ENCODE results near the gene PYHIN1. TPM values are rescaled to one million over a fixed set of nuclear protein-coding genes. Genes with fewer than 3 reads are reported as not detected.
A peak's percentile ranks its signal among the peaks of the same experiment; 100 is the strongest.

PYHIN1 gene
- total RNA-seq, 3 donors from 2014 or later, result 2.5 to 2.9 (median 2.6) TPM

DNA sequence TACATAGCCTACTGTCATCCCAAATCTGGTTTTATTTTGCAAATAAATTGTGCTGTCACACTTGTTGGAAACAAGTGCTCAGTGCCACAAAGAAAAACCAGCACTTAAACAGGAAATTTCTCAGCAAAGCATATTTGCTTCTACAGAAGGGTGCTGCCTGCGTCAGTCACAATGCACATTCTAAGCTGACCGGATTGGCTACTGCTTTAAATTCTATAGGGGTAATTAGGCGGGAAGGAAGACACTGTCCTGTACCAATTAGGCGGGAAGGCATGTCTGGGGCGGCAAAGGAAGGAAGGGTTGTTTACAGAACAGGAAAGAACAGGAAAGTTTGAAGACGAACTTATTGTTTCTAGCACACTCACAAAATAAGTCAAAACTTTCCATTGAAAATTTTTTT is 81.1 kb downstream of the PYHIN1 start:
- intact Hi-C loops (cut with DNase I; ENCODE audit: low total_unique reads), result no loop called here
- peak overlapping the region; percentile 42 to 85 for H3K27ac ChIP-seq
- no peak for DNase-seq (ENCODE audit: low spot score in 2 of 2)
- no peaks in the 10 kb centered on the region for H3K4me1 ChIP-seq
- TF ChIP-seq, protein P1, sequence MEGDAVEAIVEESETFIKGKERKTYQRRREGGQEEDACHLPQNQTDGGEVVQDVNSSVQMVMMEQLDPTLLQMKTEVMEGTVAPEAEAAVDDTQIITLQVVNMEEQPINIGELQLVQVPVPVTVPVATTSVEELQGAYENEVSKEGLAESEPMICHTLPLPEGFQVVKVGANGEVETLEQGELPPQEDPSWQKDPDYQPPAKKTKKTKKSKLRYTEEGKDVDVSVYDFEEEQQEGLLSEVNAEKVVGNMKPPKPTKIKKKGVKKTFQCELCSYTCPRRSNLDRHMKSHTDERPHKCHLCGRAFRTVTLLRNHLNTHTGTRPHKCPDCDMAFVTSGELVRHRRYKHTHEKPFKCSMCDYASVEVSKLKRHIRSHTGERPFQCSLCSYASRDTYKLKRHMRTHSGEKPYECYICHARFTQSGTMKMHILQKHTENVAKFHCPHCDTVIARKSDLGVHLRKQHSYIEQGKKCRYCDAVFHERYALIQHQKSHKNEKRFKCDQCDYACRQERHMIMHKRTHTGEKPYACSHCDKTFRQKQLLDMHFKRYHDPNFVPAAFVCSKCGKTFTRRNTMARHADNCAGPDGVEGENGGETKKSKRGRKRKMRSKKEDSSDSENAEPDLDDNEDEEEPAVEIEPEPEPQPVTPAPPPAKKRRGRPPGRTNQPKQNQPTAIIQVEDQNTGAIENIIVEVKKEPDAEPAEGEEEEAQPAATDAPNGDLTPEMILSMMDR (IDR thresholded peaks at IDR 0.05), result no peak
- no peak for TF ChIP-seq POLR2A (IDR thresholded peaks at IDR 0.05)
- TF ChIP-seq POLR2AphosphoS5 (IDR thresholded peaks at IDR 0.05), result peak in 1 of 3 donors; percentile 14
- no peaks in the 10 kb centered on the region for H3K36me3 ChIP-seq
- peak overlapping the region; percentile 55 to 69 (median 62) for H3K4me3 ChIP-seq
- no peaks in the 10 kb centered on the region for H3K27me3 ChIP-seq
- no peaks in the 10 kb centered on the region for H3K9me3 ChIP-seq

DNA sequence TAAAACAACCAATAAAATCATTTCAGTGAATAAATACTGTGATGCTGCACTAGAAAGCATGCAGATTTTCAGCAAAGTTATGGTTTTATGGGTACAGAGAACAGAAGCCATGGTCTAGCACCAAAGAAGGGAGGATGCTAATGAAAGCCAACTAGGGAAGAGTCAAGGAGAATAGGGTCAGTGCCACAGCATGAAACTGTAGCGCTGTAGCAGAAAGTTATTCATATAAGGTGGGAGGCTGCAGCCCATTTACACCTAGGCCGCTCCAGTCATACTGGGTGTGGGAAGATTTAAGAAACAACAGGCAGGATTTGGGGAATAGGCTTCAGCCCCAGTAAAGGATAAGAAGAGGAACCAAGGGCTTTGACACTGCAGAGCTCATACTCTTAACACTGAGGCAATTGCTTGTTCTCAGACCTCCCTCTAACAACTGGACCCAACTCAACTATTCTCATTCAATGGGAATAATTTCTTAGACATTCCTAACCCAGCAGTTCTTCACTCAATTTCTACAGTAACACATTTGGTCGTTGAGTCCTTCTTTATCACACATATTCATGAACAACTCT is 82.7 kb downstream of the PYHIN1 start:
- H3K4me3 ChIP-seq, result peak overlapping the region in 2 of 3 donors; percentile 62 to 69
- intact Hi-C loops (cut with DNase I; ENCODE audit: low total_unique reads), result no loop called here

DNA sequence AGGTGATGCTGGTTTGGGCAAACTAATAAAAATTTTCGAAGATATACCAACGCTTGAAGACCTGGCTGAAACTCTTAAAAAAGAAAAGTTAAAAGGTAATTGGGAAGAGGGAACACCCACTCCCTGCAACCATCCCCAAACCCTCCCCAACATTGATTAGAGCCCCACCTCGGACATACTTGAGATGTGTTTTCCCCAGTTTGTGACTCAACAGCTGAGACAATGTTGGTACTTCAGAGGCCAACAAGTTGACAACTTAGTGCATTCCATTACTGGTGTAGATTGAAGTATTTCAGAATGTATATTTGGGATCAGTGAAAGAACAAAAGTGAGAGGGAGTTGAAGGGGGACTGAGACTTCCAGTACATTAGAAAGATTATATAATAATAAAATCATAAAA is 83.5 kb downstream of the PYHIN1 start:
- Histone ChIP-seq H3K27ac (peak overlapping the region in 1 of 2 donors; percentile 82), H3K36me3 (no peaks in the 10 kb centered on the region), H3K4me1 (no peaks in the 10 kb centered on the region), H3K27me3 (no peaks in the 10 kb centered on the region), H3K4me3 (peak overlapping the region in 1 of 3 donors; percentile 53), H3K9me3 (no peaks in the 10 kb centered on the region)
- no peak for DNase-seq (ENCODE audit: low spot score in 2 of 2)
- intact Hi-C loops (cut with DNase I; ENCODE audit: low total_unique reads), result no loop called here
- no peak for TF ChIP-seq POLR2AphosphoS5 (IDR thresholded peaks at IDR 0.05)
- TF ChIP-seq, protein P1 (IDR thresholded peaks at IDR 0.05), result no peak
- no peak for TF ChIP-seq POLR2A (IDR thresholded peaks at IDR 0.05)

More for the DNA sequence above, 82.7 kb downstream of the PYHIN1 start:
- H3K9me3 ChIP-seq, result no peaks in the 10 kb centered on the region
- no peaks in the 10 kb centered on the region for H3K27me3 ChIP-seq
- peak overlapping the region in 1 of 2 donors; percentile 80 for H3K27ac ChIP-seq
- no peaks in the 10 kb centered on the region for H3K36me3 ChIP-seq
- TF ChIP-seq POLR2AphosphoS5 (IDR thresholded peaks at IDR 0.05), result no peak
- no peak for TF ChIP-seq POLR2A (IDR thresholded peaks at IDR 0.05)
- TF ChIP-seq, protein P1 (IDR thresholded peaks at IDR 0.05), result no peak
- no peaks in the 10 kb centered on the region for H3K4me1 ChIP-seq
- no peak for DNase-seq (ENCODE audit: low spot score in 2 of 2)

DNA sequence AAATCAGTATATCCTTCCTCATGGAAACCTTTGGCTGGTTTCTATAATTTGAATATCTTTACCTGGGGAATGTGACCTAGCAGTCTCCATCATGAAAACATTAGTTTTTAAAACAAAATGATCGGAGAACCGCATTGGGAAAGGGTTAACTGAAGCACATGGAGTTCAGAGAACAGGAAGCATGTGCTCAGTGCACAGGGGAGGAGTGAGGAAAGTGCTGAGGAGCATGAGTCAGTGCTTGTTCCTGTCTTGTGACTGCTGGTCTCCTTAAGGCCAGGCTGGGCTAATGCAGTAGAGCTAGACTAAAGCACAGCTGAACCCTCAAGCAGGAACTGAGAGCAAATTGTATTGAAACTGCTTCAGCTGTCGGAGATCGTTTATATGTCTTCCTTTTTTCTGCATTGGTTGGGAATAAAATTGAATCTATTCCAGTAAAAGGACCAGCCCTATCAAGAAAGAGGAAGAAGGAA is 84.1 kb downstream of the PYHIN1 start:
- Histone ChIP-seq H3K27me3 (no peaks in the 10 kb centered on the region), H3K4me3 (peak overlapping the region in 1 of 3 donors; percentile 53), H3K36me3 (no peaks in the 10 kb centered on the region), H3K27ac (peak overlapping the region; percentile 66 to 82), H3K4me1 (no peaks in the 10 kb centered on the region), H3K9me3 (no peaks in the 10 kb centered on the region)
- peak in 1 of 2 donors; percentile 53 for DNase-seq (ENCODE audit: low spot score in 2 of 2)
- intact Hi-C loops (cut with DNase I; ENCODE audit: low total_unique reads), result no loop called here
- TF ChIP-seq POLR2AphosphoS5 (IDR thresholded peaks at IDR 0.05), result peak; percentile 60 to 92 (median 75)
- no peak for TF ChIP-seq POLR2A (IDR thresholded peaks at IDR 0.05)

DNA sequence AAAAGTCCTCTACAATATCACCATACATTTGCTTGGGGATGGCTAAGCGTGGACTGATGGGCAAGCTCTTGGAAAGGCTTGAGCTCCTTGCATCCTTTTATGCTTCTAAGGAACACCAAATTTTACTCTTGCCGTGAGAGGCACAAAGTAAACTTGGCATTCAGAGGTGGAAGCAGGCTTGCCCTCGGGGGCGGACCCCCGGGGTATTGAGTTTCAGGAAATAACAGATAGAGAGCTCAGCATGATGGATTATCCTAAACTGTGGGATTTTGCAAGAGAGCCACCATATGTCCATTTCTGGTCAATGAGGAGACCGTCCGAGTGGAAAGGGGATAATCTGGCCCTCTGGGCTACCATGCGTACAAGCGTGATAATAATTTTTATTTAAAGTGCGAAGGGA is 92.4 kb downstream of the PYHIN1 start:
- Histone ChIP-seq H3K4me1 (no peaks in the 10 kb centered on the region), H3K4me3 (no peak overlapping the region), H3K27me3 (no peaks in the 10 kb centered on the region), H3K36me3 (no peaks in the 10 kb centered on the region), H3K27ac (no peak overlapping the region), H3K9me3 (no peaks in the 10 kb centered on the region)
- TF ChIP-seq, protein P1 (IDR thresholded peaks at IDR 0.05), result no peak
- TF ChIP-seq POLR2A (IDR thresholded peaks at IDR 0.05), result no peak
- TF ChIP-seq POLR2AphosphoS5 (IDR thresholded peaks at IDR 0.05), result no peak
- intact Hi-C loops (cut with DNase I; ENCODE audit: low total_unique reads), result no loop called here
- no peak for DNase-seq (ENCODE audit: low spot score in 2 of 2)
